ENCODE results near the gene PAWR. TPM values are rescaled to one million over a fixed set of nuclear protein-coding genes. Genes with fewer than 3 reads are reported as not detected.

The PAWR gene
- total RNA-seq, 1 experiment from 2014 or later = 106 TPM

- Histone ChIP-seq H4K20me1 (ENCODE audit: insufficient read depth) (no peaks in the 10 kb centered on the region), H3K27ac (ENCODE audit: low read depth, low read length) (no peak overlapping the region), H3K36me3 (ENCODE audit: control insufficient read depth in 1 of 2, insufficient read depth in 2 of 2, low read length in 2 of 2) (no peaks in the 10 kb centered on the region), H3K4me2 (ENCODE audit: low read length) (no peak overlapping the region), H2AFZ (ENCODE audit: low read depth, low read length, poor library complexity, severe bottlenecking) (no peak overlapping the region), H3K4me1 (ENCODE audit: control insufficient read depth in 1 of 2, insufficient read depth in 2 of 2, low read length in 2 of 2) (no peaks in the 10 kb centered on the region), H3K9me3 (ENCODE audit: control insufficient read depth in 1 of 2, insufficient read depth in 1 of 2, low read depth in 1 of 2, low read length in 2 of 2) (no peaks in the 10 kb centered on the region), H3K9me2 (ENCODE audit: insufficient read depth) (no peaks in the 10 kb centered on the region), H3K27me3 (ENCODE audit: insufficient read depth, low read length) (no peaks in the 10 kb centered on the region), H3K4me3 (replicated peaks in 1 of 2; ENCODE audit: low read depth in 1 of 2, low read length in 2 of 2) (no peak overlapping the region), H3K79me2 (ENCODE audit: insufficient read depth, low read length) (peaks cover 12% of the 10 kb centered on the region), H3K9ac (ENCODE audit: low read length) (no peak overlapping the region)
- intact Hi-C loops (cut with micrococcal nuclease) = no loop called here
- no peak for TF ChIP-seq ELF1 (IDR thresholded peaks at IDR 0.05; ENCODE audit: borderline replicate concordance, low read depth)
- TF ChIP-seq CBX3 (IDR thresholded peaks at IDR 0.05; ENCODE audit: low read depth) = no peak
- no peak for TF ChIP-seq CTCF (IDR thresholded peaks at IDR 0.05 in 2 of 3, conservative IDR thresholded peaks at IDR 0.05 in 1 of 3; ENCODE audit: borderline replicate concordance in 1 of 3, insufficient read depth in 1 of 3, low read depth in 2 of 3, low read length in 2 of 3)
- no peak for TF ChIP-seq TCF7L2 (IDR thresholded peaks at IDR 0.05; ENCODE audit: borderline replicate concordance, extremely low read depth, insufficient read depth, insufficient read length)
- TF ChIP-seq EZH2 (IDR thresholded peaks at IDR 0.05) = no peak
- TF ChIP-seq SRF (IDR thresholded peaks at IDR 0.05; ENCODE audit: low read depth) = no peak
- no peak for TF ChIP-seq ZBTB33 (IDR thresholded peaks at IDR 0.05; ENCODE audit: extremely low read depth, insufficient replicate concordance, low read length)
- TF ChIP-seq ATF3 (IDR thresholded peaks at IDR 0.05) = no peak
- RAD21 ChIA-PET (ENCODE audit: low non-redundant PET in 1 of 2, low total read pairs in 2 of 2, uncharacterized antibody in 2 of 2, unreplicated experiment in 2 of 2) = no interaction called here
- no TSS peak for BruUV-seq (replicated peaks)
- ATAC-seq = no peak
- no peak for DNase-seq (ENCODE audit: low read depth, low spot score)
- POLR2A ChIA-PET = no interaction called here
- CTCF ChIA-PET = no interaction called here
Observed at GRCh38 chr12:79596719-79597350, 93.9 kb downstream of the PAWR start.
